ENCODE results near the gene DPP7. TPM values are rescaled to one million over a fixed set of nuclear protein-coding genes. Genes with fewer than 3 reads are reported as not detected.

The DPP7 gene
- total and polyA plus RNA-seq, 10 of the 15 experiments (the other 5 are each of a cell fraction or from before 2014, with no cell fraction given): 0.68 to 245 (median 106) TPM

DNA sequence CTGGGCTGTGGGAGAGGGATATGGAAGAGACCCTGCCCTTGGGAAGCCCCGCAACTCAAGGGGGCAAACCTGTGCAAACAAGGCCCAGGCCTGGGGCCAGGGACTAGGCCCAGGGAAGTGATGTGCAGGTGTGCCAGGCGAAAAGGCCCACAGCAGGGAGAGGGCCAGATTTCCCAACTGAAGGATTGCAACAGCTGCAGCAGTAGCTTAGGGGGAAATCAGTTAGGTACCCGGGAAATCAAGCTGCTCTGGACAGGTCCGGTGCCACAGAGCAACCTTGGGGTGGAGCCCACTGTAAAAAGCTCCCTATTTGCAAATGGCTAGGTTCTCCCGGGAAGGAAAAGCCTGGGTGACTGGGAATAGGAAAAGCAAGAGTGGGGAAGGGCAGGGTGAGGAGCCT, 34.8 kb upstream of the DPP7 start (continued):
- TF ChIP-seq, protein P1, sequence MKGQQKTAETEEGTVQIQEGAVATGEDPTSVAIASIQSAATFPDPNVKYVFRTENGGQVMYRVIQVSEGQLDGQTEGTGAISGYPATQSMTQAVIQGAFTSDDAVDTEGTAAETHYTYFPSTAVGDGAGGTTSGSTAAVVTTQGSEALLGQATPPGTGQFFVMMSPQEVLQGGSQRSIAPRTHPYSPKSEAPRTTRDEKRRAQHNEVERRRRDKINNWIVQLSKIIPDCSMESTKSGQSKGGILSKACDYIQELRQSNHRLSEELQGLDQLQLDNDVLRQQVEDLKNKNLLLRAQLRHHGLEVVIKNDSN (IDR thresholded peaks at IDR 0.05; ENCODE audit: borderline replicate concordance, extremely low read length, insufficient read depth, low read depth, low read length): no peak
- TF ChIP-seq, protein P2, sequence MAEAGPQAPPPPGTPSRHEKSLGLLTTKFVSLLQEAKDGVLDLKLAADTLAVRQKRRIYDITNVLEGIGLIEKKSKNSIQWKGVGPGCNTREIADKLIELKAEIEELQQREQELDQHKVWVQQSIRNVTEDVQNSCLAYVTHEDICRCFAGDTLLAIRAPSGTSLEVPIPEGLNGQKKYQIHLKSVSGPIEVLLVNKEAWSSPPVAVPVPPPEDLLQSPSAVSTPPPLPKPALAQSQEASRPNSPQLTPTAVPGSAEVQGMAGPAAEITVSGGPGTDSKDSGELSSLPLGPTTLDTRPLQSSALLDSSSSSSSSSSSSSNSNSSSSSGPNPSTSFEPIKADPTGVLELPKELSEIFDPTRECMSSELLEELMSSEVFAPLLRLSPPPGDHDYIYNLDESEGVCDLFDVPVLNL (IDR thresholded peaks at IDR 0.05; ENCODE audit: low read depth, low read length): no peak
- TF ChIP-seq BRCA1 (IDR thresholded peaks at IDR 0.05; ENCODE audit: low read depth, low read length): no peak
- TF ChIP-seq, protein P3, sequence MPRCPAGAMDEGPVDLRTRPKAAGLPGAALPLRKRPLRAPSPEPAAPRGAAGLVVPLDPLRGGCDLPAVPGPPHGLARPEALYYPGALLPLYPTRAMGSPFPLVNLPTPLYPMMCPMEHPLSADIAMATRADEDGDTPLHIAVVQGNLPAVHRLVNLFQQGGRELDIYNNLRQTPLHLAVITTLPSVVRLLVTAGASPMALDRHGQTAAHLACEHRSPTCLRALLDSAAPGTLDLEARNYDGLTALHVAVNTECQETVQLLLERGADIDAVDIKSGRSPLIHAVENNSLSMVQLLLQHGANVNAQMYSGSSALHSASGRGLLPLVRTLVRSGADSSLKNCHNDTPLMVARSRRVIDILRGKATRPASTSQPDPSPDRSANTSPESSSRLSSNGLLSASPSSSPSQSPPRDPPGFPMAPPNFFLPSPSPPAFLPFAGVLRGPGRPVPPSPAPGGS (IDR thresholded peaks at IDR 0.05; ENCODE audit: borderline replicate concordance, insufficient read depth, low read depth, low read length, poor library complexity, severe bottlenecking): no peak
- TF ChIP-seq, protein P4, sequence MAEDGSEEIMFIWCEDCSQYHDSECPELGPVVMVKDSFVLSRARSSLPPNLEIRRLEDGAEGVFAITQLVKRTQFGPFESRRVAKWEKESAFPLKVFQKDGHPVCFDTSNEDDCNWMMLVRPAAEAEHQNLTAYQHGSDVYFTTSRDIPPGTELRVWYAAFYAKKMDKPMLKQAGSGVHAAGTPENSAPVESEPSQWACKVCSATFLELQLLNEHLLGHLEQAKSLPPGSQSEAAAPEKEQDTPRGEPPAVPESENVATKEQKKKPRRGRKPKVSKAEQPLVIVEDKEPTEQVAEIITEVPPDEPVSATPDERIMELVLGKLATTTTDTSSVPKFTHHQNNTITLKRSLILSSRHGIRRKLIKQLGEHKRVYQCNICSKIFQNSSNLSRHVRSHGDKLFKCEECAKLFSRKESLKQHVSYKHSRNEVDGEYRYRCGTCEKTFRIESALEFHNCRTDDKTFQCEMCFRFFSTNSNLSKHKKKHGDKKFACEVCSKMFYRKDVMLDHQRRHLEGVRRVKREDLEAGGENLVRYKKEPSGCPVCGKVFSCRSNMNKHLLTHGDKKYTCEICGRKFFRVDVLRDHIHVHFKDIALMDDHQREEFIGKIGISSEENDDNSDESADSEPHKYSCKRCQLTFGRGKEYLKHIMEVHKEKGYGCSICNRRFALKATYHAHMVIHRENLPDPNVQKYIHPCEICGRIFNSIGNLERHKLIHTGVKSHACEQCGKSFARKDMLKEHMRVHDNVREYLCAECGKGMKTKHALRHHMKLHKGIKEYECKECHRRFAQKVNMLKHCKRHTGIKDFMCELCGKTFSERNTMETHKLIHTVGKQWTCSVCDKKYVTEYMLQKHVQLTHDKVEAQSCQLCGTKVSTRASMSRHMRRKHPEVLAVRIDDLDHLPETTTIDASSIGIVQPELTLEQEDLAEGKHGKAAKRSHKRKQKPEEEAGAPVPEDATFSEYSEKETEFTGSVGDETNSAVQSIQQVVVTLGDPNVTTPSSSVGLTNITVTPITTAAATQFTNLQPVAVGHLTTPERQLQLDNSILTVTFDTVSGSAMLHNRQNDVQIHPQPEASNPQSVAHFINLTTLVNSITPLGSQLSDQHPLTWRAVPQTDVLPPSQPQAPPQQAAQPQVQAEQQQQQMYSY (CRISPR knock-in tag; IDR thresholded peaks at IDR 0.05): no peak
- TF ChIP-seq, protein P5, sequence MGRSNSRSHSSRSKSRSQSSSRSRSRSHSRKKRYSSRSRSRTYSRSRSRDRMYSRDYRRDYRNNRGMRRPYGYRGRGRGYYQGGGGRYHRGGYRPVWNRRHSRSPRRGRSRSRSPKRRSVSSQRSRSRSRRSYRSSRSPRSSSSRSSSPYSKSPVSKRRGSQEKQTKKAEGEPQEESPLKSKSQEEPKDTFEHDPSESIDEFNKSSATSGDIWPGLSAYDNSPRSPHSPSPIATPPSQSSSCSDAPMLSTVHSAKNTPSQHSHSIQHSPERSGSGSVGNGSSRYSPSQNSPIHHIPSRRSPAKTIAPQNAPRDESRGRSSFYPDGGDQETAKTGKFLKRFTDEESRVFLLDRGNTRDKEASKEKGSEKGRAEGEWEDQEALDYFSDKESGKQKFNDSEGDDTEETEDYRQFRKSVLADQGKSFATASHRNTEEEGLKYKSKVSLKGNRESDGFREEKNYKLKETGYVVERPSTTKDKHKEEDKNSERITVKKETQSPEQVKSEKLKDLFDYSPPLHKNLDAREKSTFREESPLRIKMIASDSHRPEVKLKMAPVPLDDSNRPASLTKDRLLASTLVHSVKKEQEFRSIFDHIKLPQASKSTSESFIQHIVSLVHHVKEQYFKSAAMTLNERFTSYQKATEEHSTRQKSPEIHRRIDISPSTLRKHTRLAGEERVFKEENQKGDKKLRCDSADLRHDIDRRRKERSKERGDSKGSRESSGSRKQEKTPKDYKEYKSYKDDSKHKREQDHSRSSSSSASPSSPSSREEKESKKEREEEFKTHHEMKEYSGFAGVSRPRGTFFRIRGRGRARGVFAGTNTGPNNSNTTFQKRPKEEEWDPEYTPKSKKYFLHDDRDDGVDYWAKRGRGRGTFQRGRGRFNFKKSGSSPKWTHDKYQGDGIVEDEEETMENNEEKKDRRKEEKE (IDR thresholded peaks at IDR 0.05): no peak
- TF ChIP-seq FOXM1 (IDR thresholded peaks at IDR 0.05; ENCODE audit: low read depth, low read length): no peak
